NCI-H1092 treated with DMSO at 0.1 percent for 48 hours (cell line): Measurements from ENCODE around the gene GPR55.

Experiments
- DNase-seq: peaks from one replicate; lab custom pipeline; 2025; lab: John Stamatoyannopoulos, UW

GPR55 gene

DNA sequence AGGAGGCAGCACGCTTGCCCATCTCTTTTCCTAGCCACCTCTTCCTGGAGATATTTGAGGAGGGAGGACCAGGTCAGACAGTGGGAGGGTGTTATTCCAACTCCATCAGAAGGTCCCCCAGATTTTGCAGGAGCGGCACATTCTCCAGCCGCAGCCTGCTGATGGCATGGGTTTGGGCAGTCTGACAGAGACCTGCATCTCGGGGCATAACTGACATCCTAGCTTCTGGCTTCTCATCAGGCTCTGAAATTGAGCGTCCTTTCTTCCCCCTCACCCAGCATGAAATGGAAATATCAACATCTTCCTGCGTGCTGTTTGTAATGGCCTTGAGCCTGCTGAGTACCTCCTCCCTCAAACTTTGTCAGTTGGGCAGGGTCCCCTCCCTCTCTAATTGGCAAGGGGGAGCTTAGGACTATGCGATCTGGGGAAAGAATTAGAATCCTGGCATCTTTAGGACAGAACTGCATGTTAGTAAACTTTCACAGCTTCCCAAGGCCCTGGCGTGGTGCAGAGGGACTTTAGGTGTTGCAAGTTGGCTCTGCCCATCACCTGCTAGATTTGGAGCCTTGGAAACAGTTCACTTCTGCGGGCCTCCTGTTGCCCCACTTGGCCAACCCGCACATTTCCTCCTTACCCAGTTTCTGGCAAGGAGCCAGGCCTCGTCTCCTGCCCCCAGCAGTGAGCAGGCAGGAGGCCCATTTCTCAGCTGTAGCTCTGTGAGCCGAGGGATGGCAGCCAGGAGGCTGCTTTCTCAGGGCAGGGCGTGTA lies 58.1 kb downstream of the GPR55 start:
- no peak for DNase-seq

- no peak for DNase-seq
Observed at GRCh38 chr2:230865766-230866755, 59.0 kb downstream of the GPR55 start.

GRCh38 chr2:230865307-230865765 lies 59.7 kb downstream of the GPR55 start:
- no peak for DNase-seq

GRCh38 chr2:230864605-230865306 lies 60.3 kb downstream of the GPR55 start, which contains the start of gene ITM2C:
ITM2C (plus strand) TSS chr2:230864942; CDS start chr2:230865026, 84 bp downstream.
- peak; percentile 24 for DNase-seq

DNA sequence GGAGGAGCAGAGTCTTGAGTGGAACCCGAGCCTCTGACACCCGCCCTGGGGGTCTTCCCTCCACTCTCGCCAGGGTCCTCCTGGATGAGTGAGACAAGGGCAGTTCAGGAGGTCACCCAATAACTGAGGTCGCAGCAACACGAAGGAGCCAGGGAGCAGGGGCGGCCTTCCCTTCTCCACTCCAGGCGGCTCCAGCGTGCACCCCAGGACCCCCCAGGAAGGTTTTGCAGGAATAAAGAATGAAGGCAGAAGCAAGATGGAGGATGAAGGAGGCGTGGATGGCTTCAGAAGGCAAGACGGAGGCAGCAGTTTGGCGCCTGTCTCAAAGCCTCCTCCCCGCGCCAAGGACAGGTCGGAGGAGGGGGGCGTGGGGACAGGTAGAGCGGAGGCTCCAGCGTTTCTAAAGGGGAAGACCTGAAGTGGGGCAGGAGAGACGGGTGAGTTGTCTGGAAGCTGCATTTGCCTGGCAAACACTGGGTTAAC lies 60.9 kb downstream of the GPR55 start:
- no peak for DNase-seq

GRCh38 chr2:230863442-230864121 lies 61.5 kb downstream of the GPR55 start:
- no peak for DNase-seq

DNA sequence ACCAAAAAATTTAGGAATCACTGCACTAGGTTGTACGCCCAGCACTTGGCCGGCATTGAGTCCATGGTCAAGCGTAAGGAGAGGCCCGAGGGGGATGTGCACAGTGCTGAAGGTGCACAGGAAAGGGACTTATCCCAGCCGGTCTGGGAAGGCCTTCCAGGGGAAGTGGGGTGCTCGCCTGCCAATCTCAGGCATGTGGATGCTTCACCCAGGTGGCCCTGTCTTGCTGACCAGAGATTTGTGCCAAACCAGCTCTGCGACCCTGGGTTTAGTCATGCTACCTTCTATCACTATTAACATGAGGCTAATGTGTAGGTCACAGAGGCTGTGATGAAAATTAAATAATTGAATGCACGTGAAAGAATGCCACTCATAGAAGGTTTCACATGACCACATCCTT lies 62.0 kb downstream of the GPR55 start:
- DNase-seq: no peak

GRCh38 chr2:230862292-230862691 lies 62.8 kb downstream of the GPR55 start:
- no peak for DNase-seq

DNA sequence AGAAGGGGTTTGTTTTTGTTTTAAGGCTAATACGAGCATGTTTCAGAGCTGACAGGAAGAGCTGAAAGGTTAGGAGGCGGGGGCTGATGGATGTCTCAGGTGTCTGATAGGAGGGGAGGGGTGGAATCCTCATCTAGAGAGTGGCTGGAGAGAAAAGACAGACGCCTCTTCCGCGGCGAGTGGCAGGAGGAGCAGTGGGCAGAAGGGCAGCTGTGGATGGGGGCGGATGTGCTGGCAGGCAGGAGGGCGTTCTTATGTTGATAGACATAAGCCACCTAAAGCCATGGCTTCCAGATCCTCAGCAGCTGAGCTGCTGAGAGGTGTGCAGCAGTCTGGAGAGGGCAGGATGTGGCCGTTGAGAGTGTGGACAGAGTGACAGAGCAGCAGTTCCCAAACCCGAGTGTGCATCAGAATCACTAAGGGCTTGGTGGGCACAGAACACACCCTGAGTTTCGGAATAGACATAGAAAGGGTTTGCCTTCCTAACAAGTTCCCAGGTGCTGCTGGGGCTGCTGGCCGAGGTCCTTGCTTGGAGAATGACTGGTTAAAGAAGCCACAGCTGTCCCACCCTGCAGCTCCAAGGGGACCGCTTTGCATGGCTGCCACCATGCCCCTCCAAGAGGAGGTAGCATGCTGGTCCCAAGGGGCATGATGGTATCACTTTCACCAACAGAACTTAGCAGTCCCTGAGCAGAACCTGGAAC lies 63.3 kb downstream of the GPR55 start:
- DNase-seq: no peak
